SH-SY5Y (cell line): ENCODE results near the gene PROC.

ENCODE experiments used
- GATA2 ChIP-seq: IDR thresholded peaks from 2 replicates; pipeline ENCODE4 v1.6.1; 2011; ENCODE audit warnings: mild to moderate bottlenecking, low read depth, low read length
- GATA3 ChIP-seq: IDR thresholded peaks from 2 replicates; pipeline ENCODE4 v1.6.1; 2011; ENCODE audit warnings: low read depth, mild to moderate bottlenecking, low read length, moderate library complexity

- TF ChIP-seq GATA2 (no peak), GATA3 (no peak)
Measured at GRCh38 chr2:127389778-127390435, 28.3 kb upstream of the PROC start.
